Ishikawa (cell line): Measurements from ENCODE around the gene EIF4E.

Experiments used
- CEBPB ChIP-seq: IDR thresholded peaks from 2 replicates; pipeline ENCODE4 v1.6.1; 2012
- CREB1 ChIP-seq: IDR thresholded peaks from 2 replicates; pipeline ENCODE4 v1.6.1; 2012; ENCODE audit warnings: low read depth
- EGR1 ChIP-seq: IDR thresholded peaks from 2 replicates; pipeline ENCODE4 v1.6.1; 2012
- EP300 ChIP-seq: IDR thresholded peaks from 2 replicates; pipeline ENCODE4 v1.6.1; 2012; ENCODE audit warnings: borderline replicate concordance
- FOXM1 ChIP-seq: IDR thresholded peaks from 2 replicates; pipeline ENCODE4 v1.6.1; 2012; ENCODE audit warnings: low read depth, borderline replicate concordance
- MAX ChIP-seq: IDR thresholded peaks from 2 replicates; pipeline ENCODE4 v1.6.1; 2012
- NFIC ChIP-seq: IDR thresholded peaks from 2 replicates; pipeline ENCODE4 v1.6.1; 2012
- RAD21 ChIP-seq: IDR thresholded peaks from 2 replicates; pipeline ENCODE4 v1.6.1; 2012; ENCODE audit warnings: low read depth
- TAF1 ChIP-seq: IDR thresholded peaks from 2 replicates; pipeline ENCODE4 v1.6.1; 2012; ENCODE audit warnings: low read depth, mild to moderate bottlenecking
- TCF12 ChIP-seq: IDR thresholded peaks from 2 replicates; pipeline ENCODE4 v1.6.1; 2012; ENCODE audit warnings: low read depth
- TEAD4 ChIP-seq: IDR thresholded peaks from 2 replicates; pipeline ENCODE4 v1.6.1; 2012
- YY1 ChIP-seq: IDR thresholded peaks from 2 replicates; pipeline ENCODE4 v1.6.1; 2012; ENCODE audit warnings: low read depth
- ZBTB7A ChIP-seq: IDR thresholded peaks from 2 replicates; pipeline ENCODE4 v1.6.1; 2012; ENCODE audit warnings: low read depth
- TF ChIP-seq, protein P1 (sequence below): IDR thresholded peaks from 2 replicates; pipeline ENCODE4 v1.6.1; 2012
- TF ChIP-seq, protein P2 (sequence below): IDR thresholded peaks from 2 replicates; pipeline ENCODE4 v1.6.1; 2012; ENCODE audit warnings: low read depth, mild to moderate bottlenecking

EIF4E gene

GRCh38 chr4:98937986-98938720, 9.2 kb upstream of the EIF4E start:
- TF ChIP-seq ZBTB7A (no peak), CEBPB (no peak), MAX (no peak), EGR1 (no peak), EP300 (no peak), NFIC (no peak), TCF12 (no peak), FOXM1 (no peak), RAD21 (no peak), TAF1 (no peak), YY1 (no peak), CREB1 (no peak)
- TF ChIP-seq, protein P1, sequence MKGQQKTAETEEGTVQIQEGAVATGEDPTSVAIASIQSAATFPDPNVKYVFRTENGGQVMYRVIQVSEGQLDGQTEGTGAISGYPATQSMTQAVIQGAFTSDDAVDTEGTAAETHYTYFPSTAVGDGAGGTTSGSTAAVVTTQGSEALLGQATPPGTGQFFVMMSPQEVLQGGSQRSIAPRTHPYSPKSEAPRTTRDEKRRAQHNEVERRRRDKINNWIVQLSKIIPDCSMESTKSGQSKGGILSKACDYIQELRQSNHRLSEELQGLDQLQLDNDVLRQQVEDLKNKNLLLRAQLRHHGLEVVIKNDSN, result no peak
- TF ChIP-seq, protein P2, sequence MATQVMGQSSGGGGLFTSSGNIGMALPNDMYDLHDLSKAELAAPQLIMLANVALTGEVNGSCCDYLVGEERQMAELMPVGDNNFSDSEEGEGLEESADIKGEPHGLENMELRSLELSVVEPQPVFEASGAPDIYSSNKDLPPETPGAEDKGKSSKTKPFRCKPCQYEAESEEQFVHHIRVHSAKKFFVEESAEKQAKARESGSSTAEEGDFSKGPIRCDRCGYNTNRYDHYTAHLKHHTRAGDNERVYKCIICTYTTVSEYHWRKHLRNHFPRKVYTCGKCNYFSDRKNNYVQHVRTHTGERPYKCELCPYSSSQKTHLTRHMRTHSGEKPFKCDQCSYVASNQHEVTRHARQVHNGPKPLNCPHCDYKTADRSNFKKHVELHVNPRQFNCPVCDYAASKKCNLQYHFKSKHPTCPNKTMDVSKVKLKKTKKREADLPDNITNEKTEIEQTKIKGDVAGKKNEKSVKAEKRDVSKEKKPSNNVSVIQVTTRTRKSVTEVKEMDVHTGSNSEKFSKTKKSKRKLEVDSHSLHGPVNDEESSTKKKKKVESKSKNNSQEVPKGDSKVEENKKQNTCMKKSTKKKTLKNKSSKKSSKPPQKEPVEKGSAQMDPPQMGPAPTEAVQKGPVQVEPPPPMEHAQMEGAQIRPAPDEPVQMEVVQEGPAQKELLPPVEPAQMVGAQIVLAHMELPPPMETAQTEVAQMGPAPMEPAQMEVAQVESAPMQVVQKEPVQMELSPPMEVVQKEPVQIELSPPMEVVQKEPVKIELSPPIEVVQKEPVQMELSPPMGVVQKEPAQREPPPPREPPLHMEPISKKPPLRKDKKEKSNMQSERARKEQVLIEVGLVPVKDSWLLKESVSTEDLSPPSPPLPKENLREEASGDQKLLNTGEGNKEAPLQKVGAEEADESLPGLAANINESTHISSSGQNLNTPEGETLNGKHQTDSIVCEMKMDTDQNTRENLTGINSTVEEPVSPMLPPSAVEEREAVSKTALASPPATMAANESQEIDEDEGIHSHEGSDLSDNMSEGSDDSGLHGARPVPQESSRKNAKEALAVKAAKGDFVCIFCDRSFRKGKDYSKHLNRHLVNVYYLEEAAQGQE, result no peak

DNA sequence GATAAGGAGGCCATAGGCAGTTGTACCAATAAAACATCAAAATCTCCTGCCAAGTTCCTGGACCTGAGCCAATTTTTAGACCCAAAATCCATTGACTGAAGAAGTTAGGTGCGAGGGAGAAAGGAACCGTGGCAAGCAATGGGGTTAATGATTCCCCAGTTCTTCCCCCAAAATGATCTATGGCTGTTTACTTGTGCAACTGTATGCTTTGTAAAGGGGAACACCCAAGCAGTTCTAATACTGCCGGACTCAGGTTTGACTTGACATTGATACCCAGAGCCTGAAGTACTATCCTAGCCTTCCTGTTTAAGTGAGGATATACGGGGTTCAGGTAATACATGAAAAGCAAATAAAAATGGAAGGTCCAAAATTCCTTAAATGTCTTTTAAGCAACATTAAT, 6.7 kb upstream of the EIF4E start:
- no peak for TF ChIP-seq TCF12
- no peak for TF ChIP-seq CEBPB
- TF ChIP-seq TEAD4, result no peak
- TF ChIP-seq NFIC, result no peak
- TF ChIP-seq, protein P2, result no peak
- TF ChIP-seq, protein P1, result no peak
- TF ChIP-seq EP300, result no peak
- no peak for TF ChIP-seq RAD21
- no peak for TF ChIP-seq CREB1
- TF ChIP-seq EGR1, result no peak
- TF ChIP-seq FOXM1, result no peak
- TF ChIP-seq MAX, result no peak
- no peak for TF ChIP-seq TAF1
- no peak for TF ChIP-seq YY1
- TF ChIP-seq ZBTB7A, result no peak

GRCh38 chr4:98932539-98932938, 3.6 kb upstream of the EIF4E start:
- TF ChIP-seq NFIC (no peak), TCF12 (no peak), MAX (no peak), YY1 (no peak), CREB1 (no peak), ZBTB7A (no peak), RAD21 (no peak), TEAD4 (no peak), TAF1 (no peak)
- TF ChIP-seq, protein P2, result no peak
- TF ChIP-seq, protein P1, result no peak
